ENCODE results near the gene ANGEL2. TPM values are rescaled to one million over a fixed set of nuclear protein-coding genes. Genes with fewer than 3 reads are reported as not detected.
"Not testable (repeated sequence)": the region's sequence is repeated elsewhere in the genome, so short reads cannot be mapped to it uniquely, and the experiment has no call there.

ANGEL2 gene
- total RNA-seq, 4 donors from 2014 or later, result 21.1 to 62.7 (median 46.7) TPM

- H3K36me3 ChIP-seq, result peaks cover 0 to 52% (median 0%) of the 10 kb centered on the region in 3 donors
- H3K4me3 ChIP-seq, result no peak overlapping the region
- no peaks in the 10 kb centered on the region for H3K4me1 ChIP-seq
- TF ChIP-seq POLR2A (IDR thresholded peaks at IDR 0.05), result no peak
- TF ChIP-seq, protein P1, sequence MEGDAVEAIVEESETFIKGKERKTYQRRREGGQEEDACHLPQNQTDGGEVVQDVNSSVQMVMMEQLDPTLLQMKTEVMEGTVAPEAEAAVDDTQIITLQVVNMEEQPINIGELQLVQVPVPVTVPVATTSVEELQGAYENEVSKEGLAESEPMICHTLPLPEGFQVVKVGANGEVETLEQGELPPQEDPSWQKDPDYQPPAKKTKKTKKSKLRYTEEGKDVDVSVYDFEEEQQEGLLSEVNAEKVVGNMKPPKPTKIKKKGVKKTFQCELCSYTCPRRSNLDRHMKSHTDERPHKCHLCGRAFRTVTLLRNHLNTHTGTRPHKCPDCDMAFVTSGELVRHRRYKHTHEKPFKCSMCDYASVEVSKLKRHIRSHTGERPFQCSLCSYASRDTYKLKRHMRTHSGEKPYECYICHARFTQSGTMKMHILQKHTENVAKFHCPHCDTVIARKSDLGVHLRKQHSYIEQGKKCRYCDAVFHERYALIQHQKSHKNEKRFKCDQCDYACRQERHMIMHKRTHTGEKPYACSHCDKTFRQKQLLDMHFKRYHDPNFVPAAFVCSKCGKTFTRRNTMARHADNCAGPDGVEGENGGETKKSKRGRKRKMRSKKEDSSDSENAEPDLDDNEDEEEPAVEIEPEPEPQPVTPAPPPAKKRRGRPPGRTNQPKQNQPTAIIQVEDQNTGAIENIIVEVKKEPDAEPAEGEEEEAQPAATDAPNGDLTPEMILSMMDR (IDR thresholded peaks at IDR 0.05), result no peak
- no peaks in the 10 kb centered on the region for H3K27me3 ChIP-seq
- no peak overlapping the region for H3K27ac ChIP-seq
- DNase-seq, result no peak
- H3K9me3 ChIP-seq, result no peaks in the 10 kb centered on the region
These were observed 7.1 kb downstream of the ANGEL2 start for GRCh38 chr1:213008564-213008963.

DNA sequence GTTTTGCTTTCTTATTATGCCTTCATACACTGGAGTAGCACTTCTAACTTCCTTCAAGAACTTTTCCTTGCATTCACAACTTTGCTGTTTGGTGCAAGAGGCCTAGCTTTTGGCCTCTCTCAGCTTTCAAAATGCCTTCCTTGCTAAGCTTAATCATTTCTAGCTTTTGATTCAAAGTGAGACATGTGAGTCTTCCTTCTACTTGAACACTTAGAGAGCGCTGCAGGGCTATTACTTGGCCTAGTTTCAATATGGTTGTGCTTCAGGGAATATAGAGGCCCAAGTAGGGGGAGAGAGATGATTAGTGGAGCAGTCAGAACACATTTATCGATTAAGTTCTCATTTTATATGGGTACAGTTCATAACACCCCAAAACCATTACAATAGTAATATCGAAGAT, 12.4 kb downstream of the ANGEL2 start:
- TF ChIP-seq, protein P1 (IDR thresholded peaks at IDR 0.05), result no peak
- TF ChIP-seq POLR2A (IDR thresholded peaks at IDR 0.05), result no peak
- Histone ChIP-seq H3K9me3 (no peaks in the 10 kb centered on the region), H3K4me1 (no peaks in the 10 kb centered on the region), H3K36me3 (peaks cover 0 to 53% (median 0%) of the 10 kb centered on the region in 3 donors), H3K27ac (no peak overlapping the region), H3K27me3 (no peaks in the 10 kb centered on the region), H3K4me3 (no peak overlapping the region)
- no peak for DNase-seq

DNA sequence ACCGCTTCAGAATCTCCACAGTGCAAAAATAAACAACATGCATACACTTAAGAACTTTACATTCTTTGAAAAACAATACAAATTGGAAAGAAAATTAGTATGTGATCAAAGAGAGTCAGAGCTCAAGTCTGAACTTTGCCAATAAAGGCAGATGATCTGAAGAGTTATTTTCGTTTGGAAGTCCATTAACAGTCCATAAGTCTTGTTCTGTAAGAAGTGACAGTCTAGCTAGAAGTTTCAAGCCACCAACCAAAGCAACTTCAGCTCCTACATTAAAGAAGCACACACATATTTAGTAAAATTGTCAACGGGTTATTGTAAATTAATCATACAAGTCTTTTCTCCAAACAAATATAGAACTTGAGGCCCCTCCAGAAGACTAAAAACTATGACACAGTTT, 20.7 kb downstream of the ANGEL2 start:
- Histone ChIP-seq H3K36me3 (peaks cover 0 to 26% (median 0%) of the 10 kb centered on the region in 3 donors), H3K27me3 (no peaks in the 10 kb centered on the region), H3K9me3 (no peaks in the 10 kb centered on the region), H3K4me3 (no peak overlapping the region), H3K4me1 (no peaks in the 10 kb centered on the region), H3K27ac (no peak overlapping the region)
- no peak for TF ChIP-seq POLR2A (IDR thresholded peaks at IDR 0.05)
- TF ChIP-seq, protein P1 (IDR thresholded peaks at IDR 0.05), result no peak
- no peak for DNase-seq

DNA sequence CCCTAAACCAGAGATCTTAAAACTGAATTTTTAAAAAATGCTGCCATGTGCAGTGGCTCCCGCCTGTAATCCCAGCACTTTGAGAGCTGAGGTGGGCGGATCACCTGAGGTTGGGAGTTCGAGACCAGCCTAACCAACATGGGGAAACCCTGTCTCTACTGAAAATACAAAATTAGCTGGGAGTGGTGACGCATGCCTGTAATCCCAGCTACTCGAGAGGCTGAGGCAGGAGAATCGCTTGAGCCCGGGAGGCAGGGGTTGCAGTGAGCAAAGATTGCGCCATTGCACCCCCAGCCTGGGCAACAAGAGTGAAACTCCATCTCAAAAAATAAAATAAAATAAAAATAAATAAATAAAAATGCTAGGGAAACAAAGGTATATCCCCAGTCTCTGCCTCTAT, 21.7 kb downstream of the ANGEL2 start:
- H3K9me3 ChIP-seq, DNase-seq, H3K27ac ChIP-seq, H3K27me3 ChIP-seq, H3K4me3 ChIP-seq, H3K4me1 ChIP-seq: not testable (repeated sequence)
- peaks cover 0 to 25% (median 0%) of the 10 kb centered on the region in 3 donors for H3K36me3 ChIP-seq

DNA sequence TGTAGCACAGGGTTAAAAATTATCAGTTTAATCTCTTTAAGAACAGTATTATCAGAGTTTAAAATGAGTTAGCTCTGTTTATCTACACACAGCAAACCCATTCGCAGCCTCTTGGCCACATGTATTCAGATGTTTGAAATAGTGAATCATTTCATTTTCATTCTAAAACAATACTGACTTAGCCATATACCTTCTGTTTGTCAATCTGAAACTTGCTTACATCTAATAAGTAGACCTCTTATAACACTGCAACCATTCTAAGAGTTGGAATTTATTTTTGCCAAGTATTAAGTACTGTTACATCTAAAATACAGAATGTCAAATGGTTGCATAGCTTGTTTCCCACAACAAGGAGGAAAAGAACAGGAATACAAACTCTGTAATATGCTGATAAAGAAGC, 25.4 kb downstream of the ANGEL2 start:
- H3K4me3 ChIP-seq, result no peak overlapping the region
- no peak for TF ChIP-seq POLR2A (IDR thresholded peaks at IDR 0.05)
- TF ChIP-seq, protein P1 (IDR thresholded peaks at IDR 0.05), result no peak

DNA sequence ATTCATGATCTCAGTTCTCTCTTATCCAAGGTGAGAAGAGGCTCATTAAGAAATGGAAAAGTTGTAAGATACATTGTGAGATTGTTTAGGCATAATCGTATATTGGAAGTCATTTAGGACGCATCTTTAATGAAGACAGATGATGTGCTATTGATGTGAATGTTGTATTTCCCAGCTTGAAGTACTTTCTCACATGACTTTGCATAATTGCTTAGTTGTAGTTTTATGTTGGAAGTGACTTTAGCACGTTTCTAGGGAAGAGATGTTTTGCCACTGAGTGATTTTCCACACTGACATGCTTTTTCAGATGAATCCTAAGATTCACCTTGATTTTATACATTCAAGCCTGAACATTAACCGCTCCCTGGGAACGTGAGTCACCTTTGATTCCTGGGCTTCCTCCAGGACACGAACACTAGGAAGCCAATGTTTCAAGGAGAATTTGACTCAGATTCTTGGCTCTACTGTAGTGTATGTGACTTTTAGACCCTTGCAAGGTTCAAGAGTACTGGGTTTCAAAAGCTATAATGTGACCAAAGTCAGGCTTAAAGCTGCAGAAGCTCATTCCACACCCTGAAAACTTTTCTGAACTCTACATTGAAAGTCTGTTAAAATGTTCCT, 27.9 kb downstream of the ANGEL2 start:
- Histone ChIP-seq H3K4me1 (peaks cover 0 to 8% (median 0%) of the 10 kb centered on the region in 4 donors), H3K4me3 (no peak overlapping the region), H3K36me3 (no peaks in the 10 kb centered on the region), H3K27ac (no peak overlapping the region), H3K27me3 (no peaks in the 10 kb centered on the region), H3K9me3 (no peaks in the 10 kb centered on the region)
- no peak for DNase-seq
- no peak for TF ChIP-seq POLR2A (IDR thresholded peaks at IDR 0.05)
- TF ChIP-seq, protein P1 (IDR thresholded peaks at IDR 0.05), result no peak

More for the DNA sequence above, 25.4 kb downstream of the ANGEL2 start:
- H3K27me3 ChIP-seq, result no peaks in the 10 kb centered on the region
- no peak overlapping the region for H3K27ac ChIP-seq
- H3K4me1 ChIP-seq, result peaks cover 0 to 8% (median 0%) of the 10 kb centered on the region in 4 donors
- no peak for DNase-seq
- peaks cover 0 to 13% (median 0%) of the 10 kb centered on the region in 3 donors for H3K36me3 ChIP-seq
- no peaks in the 10 kb centered on the region for H3K9me3 ChIP-seq
